Prostate gland (tissue), 2 donors: ENCODE results near the gene MYH15.

ENCODE experiments used
- CTCF ChIP-seq, 4 experiments: fragments of 200-600 bp in 2 of 4; fragments of 450-650 bp in 2 of 4; sonication (generic) in 2 of 4; IDR thresholded peaks; 1 replicate in 3 of 4; 2 replicates in 1 of 4; pipeline ENCODE4 v1.5.1; 2016 to 2019; ENCODE audit warnings: antibody characterized with exemption in 4 of 4, mild to moderate bottlenecking in 2 of 4, moderate library complexity in 2 of 4
- POLR2AphosphoS5 ChIP-seq: sonication (generic); formaldehyde crosslinking; IDR thresholded peaks from one replicate; pipeline ENCODE4 v1.6.1; 2017; ENCODE audit warnings: antibody characterized with exemption

- TF ChIP-seq CTCF (IDR thresholded peaks at IDR 0.05) (no peak), POLR2AphosphoS5 (no peak)
Observed at GRCh38 chr3:108441518-108441917, 68.9 kb downstream of the MYH15 start.
